GM15510 (cell line): ENCODE measurements around the gene NTPCR.

Source experiments
- POLR2A ChIP-seq: IDR thresholded peaks from 3 replicates; pipeline ENCODE4 v1.6.1; 2011; ENCODE audit warnings: borderline replicate concordance; ENCODE audit not compliant: insufficient read length; ENCODE audit errors: extremely low read depth

The NTPCR gene

GRCh38 chr1:232950197-232951176 lies at the start of gene NTPCR:
Gene NTPCR (plus strand): TSS chr1:232950611. CDS start chr1:232950711, 100 bp downstream.
- TF ChIP-seq POLR2A, result peak; percentile 82

GRCh38 chr1:232900818-232901217 lies 49.6 kb upstream of the NTPCR start:
- TF ChIP-seq POLR2A, result no peak

GRCh38 chr1:232901255-232901654 lies 49.2 kb upstream of the NTPCR start:
- TF ChIP-seq POLR2A, result no peak

- no peak for TF ChIP-seq POLR2A
Measured at GRCh38 chr1:232902774-232903350, 47.5 kb upstream of the NTPCR start.

GRCh38 chr1:232904131-232904530 lies 46.3 kb upstream of the NTPCR start:
- TF ChIP-seq POLR2A, result no peak

- TF ChIP-seq POLR2A, result no peak
Measured at GRCh38 chr1:232904566-232904965, 45.8 kb upstream of the NTPCR start.

GRCh38 chr1:232905331-232906034 lies 44.9 kb upstream of the NTPCR start:
- no peak for TF ChIP-seq POLR2A

- TF ChIP-seq POLR2A, result no peak
Measured at GRCh38 chr1:232906441-232906840, 44.0 kb upstream of the NTPCR start.

- TF ChIP-seq POLR2A, result no peak
Measured at GRCh38 chr1:232908831-232909230, 41.6 kb upstream of the NTPCR start.

GRCh38 chr1:232909752-232910151 lies 40.7 kb upstream of the NTPCR start:
- no peak for TF ChIP-seq POLR2A

GRCh38 chr1:232911027-232911599 lies 39.3 kb upstream of the NTPCR start:
- TF ChIP-seq POLR2A, result no peak

GRCh38 chr1:232912845-232913580 lies 37.4 kb upstream of the NTPCR start:
- no peak for TF ChIP-seq POLR2A

GRCh38 chr1:232915212-232915611 lies 35.2 kb upstream of the NTPCR start:
- TF ChIP-seq POLR2A, result no peak

GRCh38 chr1:232917053-232917452 lies 33.4 kb upstream of the NTPCR start:
- no peak for TF ChIP-seq POLR2A
